ENCODE data around the gene EEF2. TPM values are rescaled to one million over a fixed set of nuclear protein-coding genes. Genes with fewer than 3 reads are reported as not detected.

The EEF2 gene
- total RNA-seq, 1 experiment from 2014 or later = 3,126 TPM

GRCh38 chr19:3976495-3977241 lies 8.6 kb downstream of the EEF2 start:
- POLR2A ChIA-PET = interaction anchor here (0.8 to 1.5 kb wide), 3 partner anchors 7 to 9 kb away, joined by 3 to 10 read pairs (median 3); partner anchors contain the start of gene EEF2
- CTCF ChIA-PET = no interaction called here

GRCh38 chr19:3975637-3976087 lies 9.6 kb downstream of the EEF2 start:
- H3K4me1 Mint-ChIP-seq (ENCODE audit: insufficient read depth, unreplicated experiment) = no peaks in the 10 kb centered on the region
- no peak for DNase-seq (ENCODE audit: unreplicated experiment)
- no peak for TF ChIP-seq CTCF (IDR thresholded peaks at IDR 0.05; ENCODE audit: unreplicated experiment)
- CTCF ChIA-PET = interaction anchor here (1.1 to 1.3 kb wide), 2 partner anchors 8 to 12 kb away, joined by 3 to 4 read pairs; no protein-coding TSS in a partner anchor
- H3K27ac Mint-ChIP-seq (ENCODE audit: low read depth, unreplicated experiment) = no peak overlapping the region
- no peaks in the 10 kb centered on the region for H3K9me3 Mint-ChIP-seq (ENCODE audit: unreplicated experiment)
- intact Hi-C loops (cut with micrococcal nuclease) = no loop called here
- peaks cover 84% of the 10 kb centered on the region for H3K36me3 Mint-ChIP-seq (ENCODE audit: insufficient read depth, unreplicated experiment)
- POLR2A ChIA-PET = interaction anchor here (0.6 to 1.5 kb wide), 4 partner anchors 8 to 406 kb away, joined by 3 to 10 read pairs (median 4); partner anchors contain the start of gene EEF2
- H3K4me3 Mint-ChIP-seq (ENCODE audit: unreplicated experiment) = no peak overlapping the region
- no TSS peak for BruUV-seq (replicated peaks)
- H3K27me3 Mint-ChIP-seq (ENCODE audit: insufficient read depth, unreplicated experiment) = no peaks in the 10 kb centered on the region

More at GRCh38 chr19:3976495-3977241, 8.6 kb downstream of the EEF2 start:
- Mint-ChIP-seq H3K27ac (ENCODE audit: low read depth, unreplicated experiment) (no peak overlapping the region), H3K4me3 (ENCODE audit: unreplicated experiment) (no peak overlapping the region), H3K36me3 (ENCODE audit: insufficient read depth, unreplicated experiment) (peaks cover 84% of the 10 kb centered on the region), H3K27me3 (ENCODE audit: insufficient read depth, unreplicated experiment) (no peaks in the 10 kb centered on the region), H3K9me3 (ENCODE audit: unreplicated experiment) (no peaks in the 10 kb centered on the region), H3K4me1 (ENCODE audit: insufficient read depth, unreplicated experiment) (no peaks in the 10 kb centered on the region)
- intact Hi-C loops (cut with micrococcal nuclease) = no loop called here
- TSS peak; percentile 37 for BruUV-seq (replicated peaks)
- no peak for DNase-seq (ENCODE audit: unreplicated experiment)
- TF ChIP-seq CTCF (IDR thresholded peaks at IDR 0.05; ENCODE audit: unreplicated experiment) = no peak

DNA sequence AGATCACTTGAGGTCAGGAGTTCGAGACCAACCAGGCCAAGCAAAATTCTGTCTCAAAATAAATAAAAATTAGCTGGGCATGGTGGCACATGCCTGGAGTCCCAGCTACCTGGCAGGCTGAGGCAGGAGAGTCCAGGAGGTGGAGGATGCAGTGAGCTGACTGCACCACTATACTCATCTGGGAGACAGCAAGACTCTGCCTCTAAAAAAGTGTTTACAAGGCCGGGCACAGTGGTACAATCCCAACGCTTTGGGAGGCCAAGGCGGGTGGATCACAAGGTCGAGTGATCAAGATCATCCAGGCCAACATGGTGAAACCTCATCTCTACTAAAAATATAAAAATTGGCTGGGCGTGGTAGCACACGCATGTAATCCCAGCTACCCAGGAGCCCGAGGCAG lies 10.1 kb downstream of the EEF2 start:
- no TSS peak for BruUV-seq (replicated peaks)

More for the DNA sequence above, 10.1 kb downstream of the EEF2 start:
- Mint-ChIP-seq H3K4me3 (ENCODE audit: unreplicated experiment) (no peak overlapping the region), H3K27ac (ENCODE audit: low read depth, unreplicated experiment) (no peak overlapping the region), H3K27me3 (ENCODE audit: insufficient read depth, unreplicated experiment) (no peaks in the 10 kb centered on the region), H3K36me3 (ENCODE audit: insufficient read depth, unreplicated experiment) (peaks cover 84% of the 10 kb centered on the region), H3K4me1 (ENCODE audit: insufficient read depth, unreplicated experiment) (peaks cover 2% of the 10 kb centered on the region), H3K9me3 (ENCODE audit: unreplicated experiment) (no peaks in the 10 kb centered on the region)
- no peak for DNase-seq (ENCODE audit: unreplicated experiment)
- intact Hi-C loops (cut with micrococcal nuclease) = no loop called here
- ChIA-PET POLR2A (interaction anchor here (0.6 to 1.5 kb wide), 4 partner anchors 8 to 406 kb away, joined by 3 to 10 read pairs (median 4); partner anchors contain the start of gene EEF2), CTCF (interaction anchor here (1.1 to 1.3 kb wide), 2 partner anchors 8 to 12 kb away, joined by 3 to 4 read pairs; no protein-coding TSS in a partner anchor)
- no peak for TF ChIP-seq CTCF (IDR thresholded peaks at IDR 0.05; ENCODE audit: unreplicated experiment)

Measured in MCF 10A (cell line).